K562 (cell line): ENCODE data around the gene MICU1. TPM values are rescaled to one million over a fixed set of nuclear protein-coding genes. Genes with fewer than 3 reads are reported as not detected.

Experiments used
- ATAC-seq: fragments of 200-7000 bp; cut with Tn5 transposase; 3 replicates; pipeline ENCODE4 v1.9.1; 2020; ENCODE audit warnings: moderate library complexity
- BruUV-seq: library from RNA; stranded (reverse); fragments of 400-500 nt; replicated peaks from 2 replicates; lab custom pipeline; 2021; lab: Mats Ljungman, UMichigan
- CTCF ChIA-PET: fragments of 300-600 bp; formaldehyde crosslinking; extraction: SDS; loops from one replicate; lab custom pipeline; 2021; ENCODE audit warnings: low intra/inter-chr PET ratio; lab: Yijun Ruan, JAX
- POLR2A ChIA-PET: fragments of 300-600, 350-650 bp; sonication (Branson Sonifier 250); formaldehyde crosslinking; extraction: SDS; loops from one replicate; lab custom pipeline; 2021; ENCODE audit warnings: antibody characterized with exemption, inconsistent platforms; lab: Yijun Ruan, JAX
- DNase-seq, 4 experiments: peaks; one replicate each; pipeline versions ENCODE4 v3.0.0 to v3.0.0-alpha.2; 2011 to 2018; ENCODE audit warnings: low spot score in 3 of 4, mixed read lengths in 3 of 4; ENCODE audit errors: extremely low read depth in 1 of 4
- FAIRE-seq: peaks from 2 replicates; lab custom pipeline; 2011; peaks lifted over from hg19 to GRCh38; lab: Jason Lieb, UNC
- H2AFZ ChIP-seq: 2 replicates; pipeline ENCODE4 v1.6.0; 2011; ENCODE audit warnings: low read depth, low read length, control low read depth, inconsistent platforms
- H3K27ac ChIP-seq: fragments of 200-600 bp; 3 replicates; pipeline ENCODE4 v1.8.0; 2011; ENCODE audit warnings: low read depth, mild to moderate bottlenecking, control low read depth, inconsistent platforms, low read length, moderate library complexity, mixed read lengths; ENCODE audit errors: extremely low read depth
- H3K27me3 ChIP-seq, 2 experiments: fragments of 300-600 bp in 1 of 2; 2 replicates in 1 of 2; 3 replicates in 1 of 2; pipeline versions ENCODE4 v1.6.0 to v1.8.0; 2011; ENCODE audit warnings: inconsistent platforms in 2 of 2, low read length in 2 of 2, mild to moderate bottlenecking in 1 of 2, mixed read lengths in 1 of 2, moderate library complexity in 1 of 2; ENCODE audit not compliant: control insufficient read depth in 2 of 2, insufficient read depth in 2 of 2
- H3K36me3 ChIP-seq: fragments of 300-600 bp; 3 replicates; pipeline ENCODE4 v1.8.0; 2011; ENCODE audit warnings: mild to moderate bottlenecking, low read length, inconsistent platforms; ENCODE audit not compliant: control insufficient read depth, insufficient read depth
- H3K4me1 ChIP-seq, 2 experiments: fragments of 200-600 bp in 1 of 2; replicated peaks in 1 of 2; 2 replicates in 1 of 2; 3 replicates in 1 of 2; pipeline versions ENCODE4 v1.5.1 to v1.8.0; 2011; ENCODE audit warnings: inconsistent platforms in 2 of 2, low read length in 2 of 2, mild to moderate bottlenecking in 1 of 2, mixed read lengths in 1 of 2, moderate library complexity in 1 of 2; ENCODE audit not compliant: control insufficient read depth in 2 of 2, insufficient read depth in 2 of 2
- H3K4me2 ChIP-seq: 2 replicates; pipeline ENCODE4 v1.6.1; 2011; ENCODE audit warnings: low read length, control low read depth, inconsistent platforms, mixed read lengths; ENCODE audit not compliant: insufficient read depth
- H3K4me3 ChIP-seq: fragments of 200-600 bp; sonication (generic), shearing (Covaris generic); 2 replicates; pipeline ENCODE4 v1.5.1; 2016; ENCODE audit warnings: control low read depth, inconsistent platforms
- H3K79me2 ChIP-seq: fragments of 200-600 bp; 3 replicates; pipeline ENCODE4 v1.8.0; 2011; ENCODE audit warnings: low read length, inconsistent platforms; ENCODE audit not compliant: control insufficient read depth, insufficient read depth
- H3K9ac ChIP-seq, 2 experiments: 2 replicates each; pipeline versions ENCODE4 v1.6.0 to v1.6.1; 2011; ENCODE audit warnings: low read depth in 2 of 2, low read length in 2 of 2, control low read depth in 1 of 2, inconsistent platforms in 1 of 2, mild to moderate bottlenecking in 1 of 2, mixed read lengths in 1 of 2; ENCODE audit not compliant: insufficient read depth in 1 of 2
- H3K9me1 ChIP-seq: one replicate; pipeline ENCODE4 v1.6.0; 2011; ENCODE audit warnings: inconsistent platforms, mild to moderate bottlenecking, low read length, moderate library complexity; ENCODE audit not compliant: control insufficient read depth, insufficient read depth
- H3K9me3 ChIP-seq: replicated peaks from 2 replicates; pipeline ENCODE4 v1.5.1; 2011; ENCODE audit warnings: low read depth, low read length, inconsistent platforms; ENCODE audit not compliant: control insufficient read depth, insufficient read depth
- H4K20me1 ChIP-seq: replicated peaks from 2 replicates; pipeline ENCODE4 v1.6.1; 2011; ENCODE audit warnings: low read length, inconsistent platforms, mixed read lengths; ENCODE audit not compliant: control insufficient read depth, insufficient read depth
- ARNT ChIP-seq, 2 experiments: fragments of 450-650 bp; IDR thresholded peaks; 2 replicates each; pipeline ENCODE4 v1.6.1; 2016; ENCODE audit warnings: mild to moderate bottlenecking in 1 of 2
- GABPA ChIP-seq: fragments of 200-800 bp; sonication (Bioruptor generic); conservative IDR thresholded peaks from 2 replicates; pipeline ENCODE4 v1.6.1; 2016; ENCODE audit warnings: low read depth, missing genetic modification characterization, missing compliant biosample characterization
- HDAC6 ChIP-seq: IDR thresholded peaks from 2 replicates; pipeline ENCODE4 v1.6.1; 2012; ENCODE audit warnings: low read depth, mild to moderate bottlenecking, control low read depth, inconsistent platforms, low read length, moderate library complexity
- HNRNPL ChIP-seq: fragments of 200-400 bp; formaldehyde crosslinking; IDR thresholded peaks from 2 replicates; pipeline ENCODE4 v1.6.1; 2017; ENCODE audit warnings: low read depth, mild to moderate bottlenecking, low read length
- POLR2H ChIP-seq: IDR thresholded peaks from 2 replicates; pipeline ENCODE4 v1.6.1; 2016; ENCODE audit warnings: missing genetic modification characterization, low read depth, mild to moderate bottlenecking, control low read depth, missing compliant biosample characterization, moderate library complexity
- SMAD3 ChIP-seq: fragments of 450-650 bp; formaldehyde crosslinking; conservative IDR thresholded peaks from 2 replicates; pipeline ENCODE4 v1.4.0; 2020; ENCODE audit warnings: mild to moderate bottlenecking
- TBL1XR1 ChIP-seq, 2 experiments: IDR thresholded peaks; 2 replicates each; pipeline ENCODE4 v1.6.1; 2012; ENCODE audit warnings: improper control_type of control experiment in 2 of 2, low read length in 2 of 2, mild to moderate bottlenecking in 1 of 2
- ZNF717 ChIP-seq: fragments of 250-450 bp; sonication (Bioruptor Pico); IDR thresholded peaks from 2 replicates; pipeline ENCODE4 v1.5.0; 2021
- WGBS: fragments of 100-300 bp; shearing (Covaris generic); methylation state at CpG from one replicate; pipeline ENCODE4 v1.1.6; 2016; ENCODE audit warnings: low coverage, mixed read lengths; ENCODE audit not compliant: insufficient coverage; ENCODE audit errors: missing lambda C conversion rate; 5-methylcytosine and 5-hydroxymethylcytosine counted together
- in situ Hi-C: fragments of 300-500 bp; cut with MboI; formaldehyde crosslinking; loops from 4 replicates; pipeline ENCODE4 v1.15.0; 2018; ENCODE audit warnings: inconsistent platforms, mixed read lengths
- intact Hi-C: fragments of 100-400 bp; cut with micrococcal nuclease; formaldehyde crosslinking; loops from 2 replicates; pipeline ENCODE4 v1.14.2; 2022
- polyA plus RNA-seq, 8 experiments: library from polyadenylated mRNA; depleted of rRNA in 4 of 8; stranded (reverse) in 5 of 8; unstranded in 3 of 8; fragments of >200 nt; fragmentation: Nextera tagmentation in 2 of 8; fragmentation: Illumina TruSeq in 1 of 8; extraction: Ambion mirVana in 2 of 8; extraction: Trizol in 1 of 8; gene quantifications; 2 replicates each; pipeline versions ENCODE4 v1.2.1 to v1.2.3, GENCODE V29; 2011 to 2014; ENCODE audit warnings: inconsistent platforms in 1 of 8, missing spikeins in 1 of 8
- total RNA-seq, 7 experiments: library from RNA; depleted of rRNA in 6 of 7; stranded (reverse); fragments of >200 nt in 6 of 7; fragmentation: Illumina TruSeq in 2 of 7; extraction: Trizol in 2 of 7; gene quantifications; 2 replicates each; pipeline versions ENCODE4 v1.2.1 to v1.2.3, GENCODE V29; 2011 to 2021; ENCODE audit warnings: low replicate concordance in 1 of 7
- TF ChIP-seq, protein P1 (sequence below): fragments of 250-450 bp; sonication (Bioruptor Pico); IDR thresholded peaks from 2 replicates; pipeline ENCODE4 v1.9.0; 2021; ENCODE audit warnings: mild to moderate bottlenecking
- TF ChIP-seq, protein P2 (sequence below), 2 experiments: fragments of 450-650 bp in 1 of 2; sonication (generic) in 1 of 2; formaldehyde crosslinking; conservative IDR thresholded peaks; 2 replicates each; pipeline versions ENCODE4 v1.4.0 to v1.8.1; 2020 to 2022; ENCODE audit warnings: mild to moderate bottlenecking in 1 of 2, missing genetic modification reagents in 1 of 2

MICU1 gene
- total and polyA plus RNA-seq, 9 of the 15 experiments (the other 6 are each of a cell fraction or from before 2014, with no cell fraction given), result 29.3 to 76.8 (median 48.4) TPM

DNA sequence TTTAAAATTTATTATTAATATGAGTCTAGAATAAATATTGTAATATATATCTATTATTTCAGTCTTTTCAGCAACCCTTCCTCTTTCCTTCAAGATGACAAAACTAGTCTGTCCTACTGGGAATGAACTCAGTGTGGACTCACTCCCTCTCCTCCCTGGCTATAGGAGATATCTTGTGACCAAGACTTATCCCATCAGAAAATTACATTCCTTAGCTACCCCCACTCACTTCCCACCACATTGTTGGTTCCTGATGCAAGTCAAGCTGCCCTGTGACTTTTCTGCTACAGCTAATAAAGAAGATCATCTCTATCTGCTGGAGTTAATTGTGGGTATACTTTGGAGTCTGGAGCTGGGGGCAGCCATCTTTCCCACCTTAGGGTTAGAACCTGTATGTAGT is 38.1 kb upstream of the MICU1 start (continued):
- no peak for TF ChIP-seq HNRNPL

DNA sequence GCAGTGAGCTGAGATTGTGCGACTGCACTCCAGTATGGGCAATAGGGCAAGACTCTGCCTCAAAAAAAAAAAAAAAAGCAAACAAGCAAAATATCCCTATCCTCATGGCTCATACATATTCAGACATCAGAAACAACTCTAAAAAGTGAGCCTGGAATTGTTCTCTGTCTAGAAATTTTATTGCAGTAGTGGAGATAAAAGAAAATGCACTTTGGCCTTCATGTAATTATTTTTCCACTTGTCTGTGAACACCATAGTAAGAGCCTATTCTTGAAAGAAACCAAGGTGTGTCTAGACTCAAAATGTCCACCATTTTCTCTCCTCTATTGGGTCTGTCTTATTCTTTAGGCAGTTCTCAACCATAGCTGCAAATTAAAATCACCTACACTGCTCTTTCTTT is 35.6 kb upstream of the MICU1 start:
- CTCF ChIA-PET, result no interaction called here
- Histone ChIP-seq H3K27ac (no peak overlapping the region), H3K27me3 (no peaks in the 10 kb centered on the region), H3K79me2 (no peaks in the 10 kb centered on the region), H3K9ac (no peak overlapping the region), H3K9me1 (no peaks in the 10 kb centered on the region), H3K9me3 (no peaks in the 10 kb centered on the region), H3K4me1 (peaks cover 3 to 5% of the 10 kb centered on the region in 2 experiments; a peak in 2 of 5 replicates), H3K4me2 (no peak overlapping the region), H2AFZ (no peak overlapping the region), H3K36me3 (no peaks in the 10 kb centered on the region), H4K20me1 (no peaks in the 10 kb centered on the region), H3K4me3 (no peak overlapping the region)
- ATAC-seq (no peak), DNase-seq (no peak), FAIRE-seq (no peak)
- 36% methylated on average over 1 of the region's 1 CpG for WGBS
- in situ Hi-C loops, result no loop called here
- intact Hi-C loops, result no loop called here
- TF ChIP-seq TBL1XR1 (IDR thresholded peaks at IDR 0.05; ENCODE audit: low read length in 2 of 2), result no peak
- no TSS peak for BruUV-seq
- POLR2A ChIA-PET, result interaction anchor here (1.0 kb wide), 1 partner anchor 15 kb away, joined by 3 read pairs; no protein-coding TSS in a partner anchor

DNA sequence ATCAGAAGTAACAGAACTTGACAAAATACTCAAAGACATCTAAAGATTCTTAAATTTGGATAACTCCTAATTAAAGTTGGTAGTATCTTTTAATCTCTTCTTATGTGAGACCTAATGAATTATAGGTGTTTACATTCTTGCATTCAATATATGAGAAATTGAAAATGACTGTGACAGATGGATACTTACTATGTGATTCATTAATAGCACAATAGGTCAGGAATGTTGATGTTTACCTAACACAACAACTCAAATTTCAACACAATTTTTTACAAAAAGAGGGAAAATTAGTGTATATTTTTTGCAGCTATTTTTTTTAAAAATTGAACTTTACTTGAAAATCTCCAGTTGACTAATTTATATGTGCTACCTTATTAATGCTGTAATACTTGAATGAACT is 34.3 kb upstream of the MICU1 start:
- peaks cover 3 to 5% of the 10 kb centered on the region in 2 experiments; a peak in 2 of 5 replicates for H3K4me1 ChIP-seq
- H3K27me3 ChIP-seq, result no peaks in the 10 kb centered on the region
- H3K27ac ChIP-seq, result no peak overlapping the region
- TF ChIP-seq ARNT (IDR thresholded peaks at IDR 0.05), result no peak
- TF ChIP-seq HDAC6, result no peak
- TF ChIP-seq POLR2H (tag), result no peak
- TF ChIP-seq SMAD3 (CRISPR knock-in tag), result no peak
- TF ChIP-seq, protein P1, sequence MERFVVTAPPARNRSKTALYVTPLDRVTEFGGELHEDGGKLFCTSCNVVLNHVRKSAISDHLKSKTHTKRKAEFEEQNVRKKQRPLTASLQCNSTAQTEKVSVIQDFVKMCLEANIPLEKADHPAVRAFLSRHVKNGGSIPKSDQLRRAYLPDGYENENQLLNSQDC (CRISPR knock-in tag), result no peak
- TF ChIP-seq GABPA (tag), result no peak
- TF ChIP-seq ZNF717 (CRISPR knock-in tag), result no peak
- TF ChIP-seq, protein P2, sequence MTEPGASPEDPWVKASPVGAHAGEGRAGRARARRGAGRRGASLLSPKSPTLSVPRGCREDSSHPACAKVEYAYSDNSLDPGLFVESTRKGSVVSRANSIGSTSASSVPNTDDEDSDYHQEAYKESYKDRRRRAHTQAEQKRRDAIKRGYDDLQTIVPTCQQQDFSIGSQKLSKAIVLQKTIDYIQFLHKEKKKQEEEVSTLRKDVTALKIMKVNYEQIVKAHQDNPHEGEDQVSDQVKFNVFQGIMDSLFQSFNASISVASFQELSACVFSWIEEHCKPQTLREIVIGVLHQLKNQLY (CRISPR knock-in tag; conservative IDR thresholded peaks at IDR 0.05), result no peak
- no peaks in the 10 kb centered on the region for H3K9me1 ChIP-seq
- H3K36me3 ChIP-seq, result no peaks in the 10 kb centered on the region
- H3K4me2 ChIP-seq, result no peak overlapping the region
- ChIA-PET CTCF (no interaction called here), POLR2A (interaction anchor here (1.0 to 1.4 kb wide), 2 partner anchors 16 to 40 kb away, joined by 3 read pairs; no protein-coding TSS in a partner anchor)
- no peak overlapping the region for H2AFZ ChIP-seq
- FAIRE-seq, result no peak
- no TSS peak for BruUV-seq
- H3K9me3 ChIP-seq, result no peaks in the 10 kb centered on the region
- DNase-seq, result no peak
- no peaks in the 10 kb centered on the region for H4K20me1 ChIP-seq
- ATAC-seq, result no peak
- H3K79me2 ChIP-seq, result no peaks in the 10 kb centered on the region
- no peak overlapping the region for H3K4me3 ChIP-seq
- H3K9ac ChIP-seq, result no peak overlapping the region
- intact Hi-C loops, result no loop called here
- in situ Hi-C loops, result no loop called here
